ENCODE measurements around the gene ATOSA.

GRCh38 chr15:52715411-52715810 is 36.2 kb upstream of the ATOSA start:
- no peak for TF ChIP-seq CTCF (IDR thresholded peaks at IDR 0.05; ENCODE audit: poor library complexity, severe bottlenecking)
- TF ChIP-seq EP300 (conservative IDR thresholded peaks at IDR 0.05; ENCODE audit: poor library complexity, severe bottlenecking), result no peak
- no peak for TF ChIP-seq RAD21 (conservative IDR thresholded peaks at IDR 0.05)
- no peak for TF ChIP-seq EZH2 (IDR thresholded peaks at IDR 0.05; ENCODE audit: borderline replicate concordance, insufficient read depth, low read length, poor library complexity, severe bottlenecking)
- no peak for TF ChIP-seq POLR2AphosphoS5 (IDR thresholded peaks at IDR 0.05)
- no peak for TF ChIP-seq REST (IDR thresholded peaks at IDR 0.05; ENCODE audit: borderline replicate concordance)
- TF ChIP-seq SMC3 (conservative IDR thresholded peaks at IDR 0.05; ENCODE audit: poor library complexity), result no peak
